Sciatic nerve (tissue), 2 donors: Measurements from ENCODE around the gene AGAP1. TPM values are rescaled to one million over a fixed set of nuclear protein-coding genes. Genes with fewer than 3 reads are reported as not detected.
A peak's percentile ranks its signal among the peaks of the same experiment; 100 is the strongest.

Experiments used
- ATAC-seq: fragments of 200-7000 bp; cut with Tn5 transposase; one replicate; pipeline ENCODE4 v1.9.1; 2020; ENCODE audit warnings: mild to moderate bottlenecking, moderate library complexity
- DNase-seq: peaks from one replicate; pipeline ENCODE4 v3.0.0-alpha.2; 2020; ENCODE audit warnings: low spot score
- intact Hi-C: fragments of 100-400 bp; cut with DNase I; formaldehyde crosslinking; loops from one replicate; pipeline ENCODE4 v1.14.2; 2022
- total RNA-seq: library from RNA; stranded (reverse); fragmentation: NEBNext Ultra II Directional; extraction: Animal tissue kit (Norgen Biotek cat#: 25700); gene quantifications from one replicate; pipeline ENCODE4 v1.2.1, GENCODE V29; 2021
- donor health status: DM: no; HTN: no; CAD: no.
- donor health status: DM: no; HTN: no; CAD: no.

The AGAP1 gene
- total RNA-seq, 1 donor from 2014 or later: 62.9 TPM

DNA sequence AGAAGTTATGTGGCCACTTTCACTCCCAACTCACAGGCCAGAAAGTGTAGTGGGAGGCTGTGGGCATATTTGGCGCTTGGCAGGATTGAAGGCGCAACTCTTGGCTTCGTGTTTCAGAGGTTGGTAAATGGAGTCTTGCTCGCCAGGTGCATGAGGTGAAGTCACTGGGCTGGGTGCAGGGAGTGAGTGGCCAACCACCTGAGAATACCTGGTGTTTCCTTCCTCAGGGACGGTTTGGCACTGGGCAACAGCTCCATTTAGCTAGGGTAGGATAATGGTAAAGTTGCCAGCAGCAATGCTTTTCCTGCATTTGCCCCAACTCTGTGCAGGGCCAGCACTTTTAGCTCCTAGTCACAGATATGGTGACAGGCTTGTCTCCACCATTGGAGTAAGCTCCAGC lies 115.9 kb downstream of the AGAP1 start:
- intact Hi-C loops: no loop called here
- no peak for ATAC-seq
- no peak for DNase-seq

DNA sequence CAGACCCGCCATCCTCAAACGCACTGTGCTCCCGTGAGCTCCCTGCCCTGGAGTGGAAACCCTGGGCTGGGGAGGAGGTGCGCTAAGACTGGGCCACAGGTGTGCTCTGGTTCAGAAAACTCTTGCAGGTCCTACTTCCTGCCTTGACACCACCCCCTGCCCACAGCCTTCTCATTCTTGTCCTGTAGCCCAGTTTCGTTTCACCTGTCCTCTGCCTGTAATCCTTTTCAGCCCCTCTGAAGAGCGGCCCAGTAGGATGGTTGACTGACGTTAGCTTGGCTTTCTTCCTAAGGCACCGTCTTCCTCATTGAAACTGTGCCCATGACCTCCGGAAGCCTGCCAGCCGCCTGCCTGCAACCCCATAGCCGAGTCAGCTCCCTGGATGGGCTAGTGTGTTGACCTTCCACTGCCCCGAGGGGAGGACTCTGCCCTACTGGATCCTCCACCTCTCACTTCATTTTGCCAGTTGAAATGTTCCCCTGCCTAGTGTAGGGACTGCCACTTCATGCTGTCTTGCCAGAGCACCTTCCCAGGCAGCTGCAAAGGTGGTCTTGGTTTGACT lies 116.9 kb downstream of the AGAP1 start:
- ATAC-seq (no peak), DNase-seq (no peak)
- intact Hi-C loops: no loop called here

DNA sequence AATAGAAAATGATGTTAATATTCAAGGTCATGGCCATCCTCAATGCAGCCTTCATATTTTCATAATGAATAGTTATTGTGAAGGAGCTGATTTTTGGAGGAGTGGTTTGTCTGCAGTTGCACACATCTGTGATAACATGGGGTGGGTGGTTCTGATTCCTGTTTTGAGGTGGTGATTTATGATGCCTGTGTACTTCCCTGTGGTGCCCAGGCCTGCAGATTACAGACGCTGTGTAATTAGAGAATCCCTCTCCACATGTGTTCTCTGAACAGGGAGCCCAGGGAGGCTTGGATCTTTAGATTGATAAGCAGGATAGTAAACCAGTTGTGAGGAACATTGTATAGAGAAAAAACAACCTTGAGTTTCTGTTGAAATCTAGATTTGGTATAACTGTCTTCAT lies 117.5 kb downstream of the AGAP1 start:
- intact Hi-C loops: no loop called here
- ATAC-seq: no peak
- DNase-seq: no peak

DNA sequence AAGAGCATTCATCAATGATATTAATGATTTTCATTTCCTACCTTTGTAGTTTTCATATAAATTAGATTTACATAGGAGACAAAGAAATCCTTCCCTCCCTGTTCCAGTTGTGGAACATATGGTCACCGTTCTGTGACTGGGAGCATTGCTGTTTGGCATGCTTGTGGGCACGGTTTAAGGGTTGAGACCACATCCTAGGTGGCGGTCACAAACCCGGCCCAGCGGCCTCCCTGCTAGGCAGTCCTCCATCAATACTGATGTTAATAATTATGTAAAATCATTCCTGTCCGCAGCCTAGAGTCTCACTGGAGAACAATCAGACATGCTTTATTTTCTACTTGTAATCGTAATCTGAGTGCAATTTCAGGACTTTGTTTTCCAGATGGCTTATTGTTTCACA lies 117.9 kb downstream of the AGAP1 start:
- no peak for ATAC-seq
- intact Hi-C loops: no loop called here
- no peak for DNase-seq

DNA sequence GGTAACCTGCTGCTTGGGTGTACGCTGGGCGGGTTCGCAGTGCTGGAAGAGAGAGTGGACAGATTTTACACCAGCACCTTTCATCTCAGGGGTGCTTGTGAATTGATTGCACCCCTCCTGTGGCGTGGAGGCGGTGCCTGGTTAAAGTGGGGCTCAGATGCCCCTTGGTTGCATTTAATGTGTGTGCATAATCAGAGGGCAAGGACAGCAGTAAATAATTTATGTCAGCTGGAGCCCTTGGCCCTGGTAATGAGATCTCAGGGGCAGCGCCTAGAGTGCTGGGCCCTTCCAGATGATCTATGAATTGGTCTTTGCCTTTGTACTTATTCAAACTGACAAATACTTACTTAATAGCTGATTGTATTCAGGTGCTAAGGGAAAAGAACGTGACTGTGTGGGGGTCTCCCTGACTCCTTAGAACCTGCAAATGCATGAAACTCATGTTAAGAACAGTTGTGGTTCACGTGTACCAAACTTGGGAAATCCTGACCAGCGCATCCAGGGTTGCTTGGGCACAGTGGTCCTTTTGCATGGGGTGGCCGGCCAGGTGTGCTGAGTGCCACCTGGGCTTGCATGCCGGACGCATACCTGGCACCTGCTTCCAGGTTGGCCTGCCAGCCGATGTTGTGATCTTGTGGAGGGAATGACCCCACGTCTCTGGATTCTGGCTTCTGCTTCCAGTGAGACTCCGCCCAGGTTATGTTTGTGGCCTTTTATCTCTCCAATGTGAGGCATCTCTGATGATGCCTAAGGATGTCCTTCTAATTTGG lies 118.5 kb downstream of the AGAP1 start:
- DNase-seq: no peak
- no peak for ATAC-seq
- intact Hi-C loops: no loop called here

DNA sequence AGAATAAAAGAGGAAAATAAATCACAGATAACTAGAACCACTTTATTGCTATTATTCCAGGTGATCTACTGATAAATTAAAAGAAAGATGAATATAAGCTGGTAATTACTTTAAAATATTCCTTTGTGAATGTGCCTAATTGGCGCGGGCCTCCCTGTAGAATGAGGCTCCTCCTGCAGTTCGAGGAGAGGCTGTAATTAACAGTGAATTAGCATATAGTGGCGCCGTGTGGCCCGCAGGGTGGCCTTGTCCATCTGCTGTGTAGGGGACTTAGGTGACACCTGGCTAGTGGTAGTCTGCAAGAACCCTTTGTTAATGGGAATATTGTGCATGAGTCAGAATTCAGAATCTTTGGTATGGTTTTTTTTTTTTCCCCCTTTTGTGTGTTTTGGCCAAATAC lies 119.8 kb downstream of the AGAP1 start:
- DNase-seq (no peak), ATAC-seq (no peak)
- intact Hi-C loops: no loop called here

DNA sequence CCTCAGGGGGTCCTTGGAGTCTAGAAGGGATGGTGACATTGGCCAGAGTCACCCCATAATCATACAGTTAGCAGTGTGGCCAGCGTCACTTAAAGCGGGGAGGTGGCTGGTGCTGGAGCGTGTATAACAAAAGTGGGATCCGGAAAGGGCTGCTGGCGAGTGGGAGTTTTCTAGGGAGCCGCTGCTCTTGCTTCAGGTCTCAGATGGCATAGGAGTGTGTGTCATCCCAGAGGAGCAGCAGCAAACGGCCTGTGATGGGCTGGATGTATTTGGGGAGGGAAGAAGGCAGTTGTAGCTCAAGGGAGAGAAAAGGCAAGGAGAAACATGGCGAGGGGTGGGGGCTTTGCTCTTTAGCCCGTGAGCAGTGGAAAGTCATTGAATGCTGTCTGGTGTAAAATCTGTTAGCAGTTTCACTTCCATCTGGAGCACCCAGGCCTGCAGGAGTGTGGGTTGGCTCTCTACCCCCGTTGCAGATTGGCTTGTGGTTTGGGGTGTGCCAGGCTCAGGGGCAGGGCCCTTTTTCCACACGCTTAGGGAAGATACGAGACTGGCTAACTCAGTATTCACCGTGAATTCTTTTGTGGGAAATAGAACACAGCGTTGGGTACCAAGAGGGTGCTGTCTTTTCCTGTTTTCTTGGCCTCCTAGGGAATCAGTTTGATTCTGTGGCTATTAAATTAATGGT lies 120.5 kb downstream of the AGAP1 start:
- DNase-seq (no peak), ATAC-seq (peak; percentile 63)
- intact Hi-C loops: no loop called here

DNA sequence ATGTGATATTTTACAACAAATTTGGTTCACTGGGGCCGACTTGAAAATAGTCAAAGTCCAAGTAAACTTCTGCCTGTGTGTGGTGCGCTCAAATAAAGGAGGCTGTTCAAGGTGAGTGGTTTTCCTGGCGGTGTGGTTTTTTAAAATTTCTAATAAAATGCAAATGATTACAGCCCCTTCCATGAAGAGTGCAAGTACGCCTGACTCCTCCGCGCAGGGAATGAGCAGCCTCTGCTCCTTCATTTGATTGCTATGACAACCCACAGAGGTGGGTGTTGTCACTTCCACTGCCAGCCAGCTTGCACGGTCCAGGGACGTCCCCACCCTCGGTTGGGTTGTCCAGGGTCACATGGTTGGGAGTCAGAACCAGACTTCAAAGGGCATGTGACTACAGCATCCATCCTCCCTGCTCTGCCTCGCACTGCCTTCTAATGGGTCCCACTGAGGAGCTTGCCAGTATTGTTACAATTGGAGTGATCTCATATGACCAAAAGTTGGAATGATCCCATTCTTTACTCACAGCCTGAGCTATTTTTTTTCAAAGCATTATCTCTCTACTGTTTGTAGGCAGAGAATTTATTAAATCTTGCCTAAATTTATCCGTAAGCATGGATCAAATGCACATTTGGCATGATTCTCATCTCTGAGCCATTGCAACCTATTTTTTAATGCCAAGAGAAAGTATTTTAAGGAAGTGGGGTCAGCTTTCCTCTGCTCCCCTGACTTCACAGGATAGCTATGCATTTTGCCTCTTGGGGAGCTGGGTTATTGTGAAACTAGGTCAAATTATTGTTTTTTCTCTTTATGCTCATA lies 121.3 kb downstream of the AGAP1 start:
- ATAC-seq: peak; percentile 92

DNA sequence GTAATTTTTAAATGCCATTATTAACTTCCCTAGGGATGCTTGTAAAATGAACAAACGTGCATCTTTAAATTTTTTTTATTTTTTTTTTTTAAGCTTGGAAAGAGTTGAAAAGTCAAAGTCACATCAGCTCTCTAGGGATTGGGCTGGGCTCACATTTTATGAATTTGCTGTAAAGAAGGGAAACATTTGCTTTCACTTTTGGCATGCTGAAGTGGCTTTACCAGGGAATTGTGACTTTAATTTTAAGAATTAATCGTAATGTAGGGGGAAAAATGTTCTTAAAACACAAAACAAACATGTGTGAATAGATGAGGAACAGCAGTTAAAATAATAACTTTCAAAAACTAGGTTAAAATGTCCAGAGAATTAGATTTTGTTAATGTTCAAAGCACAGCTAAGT lies 123.0 kb downstream of the AGAP1 start:
- ATAC-seq (no peak), DNase-seq (no peak)
- intact Hi-C loops: no loop called here

More for the DNA sequence above, 121.3 kb downstream of the AGAP1 start:
- no peak for DNase-seq
- intact Hi-C loops: no loop called here

DNA sequence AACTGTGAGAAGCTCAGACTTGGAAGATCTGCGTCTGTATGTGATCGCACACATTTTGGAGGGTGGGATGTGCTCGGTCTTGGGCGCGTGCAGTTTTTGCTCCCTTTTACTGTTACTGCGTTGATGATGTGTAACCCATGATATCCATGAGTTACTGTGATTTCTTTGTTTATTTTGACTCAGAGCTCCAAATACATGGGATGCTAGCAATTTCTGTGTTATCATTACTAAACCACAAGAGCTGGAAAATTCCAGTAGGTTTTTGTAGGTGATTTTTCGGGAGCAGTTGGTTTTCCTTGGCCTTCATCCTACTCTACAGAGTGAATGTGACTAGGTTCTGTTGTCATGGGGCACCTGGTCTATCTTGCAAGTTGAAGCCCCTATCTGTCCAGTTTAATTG lies 124.2 kb downstream of the AGAP1 start:
- intact Hi-C loops: no loop called here
- DNase-seq: no peak
- no peak for ATAC-seq

DNA sequence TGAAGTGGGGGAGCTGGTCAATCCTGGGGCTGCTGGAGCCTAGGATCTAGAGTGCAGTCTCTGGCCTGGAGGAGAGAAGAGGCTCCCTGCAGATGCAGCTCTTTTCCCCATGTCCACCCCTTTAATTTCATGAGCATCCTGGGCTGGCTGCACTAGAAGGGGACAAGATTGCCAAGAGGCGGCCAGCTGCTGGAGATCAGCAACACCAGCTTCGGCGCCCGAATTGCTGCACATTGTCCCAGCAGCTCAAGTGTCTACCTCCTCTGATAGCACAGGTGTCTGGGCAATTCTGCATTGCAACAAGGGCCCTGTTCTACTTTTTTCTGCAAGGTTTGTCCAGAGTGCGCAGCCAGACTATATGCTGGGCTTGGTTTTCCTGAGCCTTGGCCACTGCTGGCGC lies 125.7 kb downstream of the AGAP1 start:
- DNase-seq (no peak), ATAC-seq (no peak)
- intact Hi-C loops: no loop called here

DNA sequence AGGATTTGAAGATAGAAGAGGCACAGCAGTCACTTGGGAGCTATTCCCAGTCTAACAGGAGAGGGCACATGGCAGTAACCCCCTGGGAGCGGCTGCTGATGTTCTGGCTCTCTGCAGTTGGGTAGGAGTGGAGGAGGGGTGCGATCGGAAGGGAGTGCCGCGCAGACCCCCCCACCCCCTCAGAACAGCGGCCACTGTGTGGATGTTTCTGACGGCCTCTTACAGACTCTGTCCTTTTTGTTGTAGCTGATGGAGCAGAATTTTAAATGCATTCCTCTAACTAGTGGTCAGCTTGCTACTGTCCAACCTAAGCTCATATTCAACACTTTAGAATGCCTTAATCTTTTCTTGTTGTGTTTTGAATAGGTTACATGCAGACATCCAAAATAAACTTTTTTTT lies 127.9 kb downstream of the AGAP1 start:
- ATAC-seq (peak; percentile 11), DNase-seq (no peak)
- intact Hi-C loops: no loop called here

DNA sequence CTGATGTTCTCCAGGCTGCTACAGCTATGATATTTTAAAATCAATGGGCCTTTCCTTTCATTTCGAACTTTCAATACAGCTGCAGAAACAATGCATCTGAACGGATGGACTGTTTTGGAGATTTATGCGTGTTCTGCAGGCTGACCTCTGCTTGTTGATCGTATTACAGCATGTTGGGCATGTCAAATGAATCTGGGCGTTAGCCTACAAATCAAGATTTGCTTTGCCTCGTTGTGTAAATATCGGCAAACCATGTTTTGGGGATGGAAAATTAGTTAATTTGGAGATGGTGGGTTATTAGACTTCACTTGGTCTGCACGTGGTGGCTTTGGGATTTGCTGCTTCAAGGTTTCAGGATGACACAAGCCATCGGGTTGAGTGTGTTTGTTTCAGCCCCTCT lies 129.3 kb downstream of the AGAP1 start:
- ATAC-seq (no peak), DNase-seq (no peak)
- intact Hi-C loops: no loop called here

DNA sequence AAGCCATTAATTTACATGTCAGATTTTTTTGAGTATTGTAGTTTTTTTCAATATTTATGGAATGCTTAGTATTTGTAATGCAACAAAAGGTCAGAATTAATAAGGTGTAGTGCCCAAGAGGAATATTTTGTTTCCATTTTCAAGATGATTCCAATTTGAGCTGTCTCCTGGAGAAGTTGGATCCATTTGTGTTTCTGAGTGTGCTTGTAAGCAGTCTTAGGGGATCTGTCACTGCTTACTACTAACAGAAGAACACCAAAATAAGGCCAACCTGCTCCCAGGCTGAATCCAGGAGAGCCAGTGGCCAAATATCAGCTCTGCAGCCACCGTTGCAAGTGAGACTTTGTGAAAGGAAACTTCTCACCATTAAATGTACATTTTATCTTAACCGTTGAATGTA lies 129.9 kb downstream of the AGAP1 start:
- DNase-seq (no peak), ATAC-seq (no peak)
- intact Hi-C loops: no loop called here

DNA sequence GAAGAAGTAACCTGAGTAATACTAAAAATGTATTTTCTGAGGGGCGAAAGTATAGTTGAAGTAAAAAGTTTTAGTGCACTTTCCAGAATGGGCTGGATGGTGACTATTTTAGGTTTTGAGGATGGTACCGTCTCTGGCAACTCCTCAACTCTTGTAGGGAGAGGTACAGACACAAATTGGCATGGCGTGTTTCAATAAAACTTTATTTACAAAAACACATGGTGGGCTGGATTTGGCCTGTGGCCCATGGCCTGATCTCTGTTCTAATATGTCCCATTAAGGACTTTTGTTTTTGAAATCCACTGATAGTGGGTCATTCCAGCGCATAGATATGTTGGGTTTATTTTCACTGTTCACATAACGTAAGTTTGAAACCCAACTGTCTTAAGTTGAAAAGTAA lies 132.8 kb downstream of the AGAP1 start:
- intact Hi-C loops: no loop called here
- DNase-seq (no peak), ATAC-seq (no peak)

DNA sequence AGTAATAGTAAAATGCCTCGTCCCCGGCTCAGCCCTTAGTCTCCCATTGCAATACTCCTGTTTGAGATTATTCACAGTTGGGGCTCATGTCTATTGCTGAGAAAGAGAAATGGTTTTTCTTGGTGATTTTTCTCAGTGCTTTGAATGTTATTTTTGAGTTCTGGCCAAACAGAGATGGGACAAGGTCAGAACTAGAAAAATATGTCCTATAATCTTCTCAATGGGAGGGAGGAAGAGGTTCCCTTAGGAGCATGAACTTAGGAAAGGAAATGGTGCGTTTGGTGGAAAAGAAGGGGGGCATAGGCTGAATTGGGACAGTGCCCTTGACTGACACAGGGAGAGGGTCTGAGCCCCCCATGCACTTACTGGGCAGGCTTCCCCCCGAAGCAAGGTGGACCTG lies 133.8 kb downstream of the AGAP1 start:
- ATAC-seq (peak; percentile 51), DNase-seq (no peak)
- intact Hi-C loops: no loop called here

DNA sequence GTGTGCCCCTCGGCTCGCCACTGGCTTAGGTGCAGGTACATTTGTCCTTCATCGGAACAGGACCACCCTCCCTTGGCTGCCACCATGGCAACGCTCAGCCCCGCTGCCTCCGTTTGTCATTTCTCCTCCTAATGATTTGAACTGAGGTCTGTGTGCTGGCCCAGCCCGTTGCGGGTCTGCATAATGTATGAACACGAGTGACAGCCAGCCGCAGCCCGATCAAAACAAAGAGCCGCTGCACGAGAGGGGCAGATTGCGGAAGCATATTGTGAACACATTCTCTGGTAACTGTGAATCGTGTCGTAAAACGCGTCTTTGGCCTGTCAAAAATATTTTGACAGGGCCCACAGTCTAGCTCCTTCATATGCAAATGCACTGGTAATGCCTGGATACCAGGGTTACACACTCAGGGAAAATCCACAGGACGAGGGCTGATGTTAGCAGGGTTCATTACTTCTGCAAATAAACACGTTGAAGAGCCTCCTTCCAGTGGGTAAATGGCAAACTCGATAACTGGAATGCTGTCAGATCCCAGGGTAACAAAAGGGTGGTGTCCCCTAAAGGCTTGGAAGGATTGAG lies 137.0 kb downstream of the AGAP1 start:
- intact Hi-C loops: no loop called here
- DNase-seq (no peak), ATAC-seq (no peak)

DNA sequence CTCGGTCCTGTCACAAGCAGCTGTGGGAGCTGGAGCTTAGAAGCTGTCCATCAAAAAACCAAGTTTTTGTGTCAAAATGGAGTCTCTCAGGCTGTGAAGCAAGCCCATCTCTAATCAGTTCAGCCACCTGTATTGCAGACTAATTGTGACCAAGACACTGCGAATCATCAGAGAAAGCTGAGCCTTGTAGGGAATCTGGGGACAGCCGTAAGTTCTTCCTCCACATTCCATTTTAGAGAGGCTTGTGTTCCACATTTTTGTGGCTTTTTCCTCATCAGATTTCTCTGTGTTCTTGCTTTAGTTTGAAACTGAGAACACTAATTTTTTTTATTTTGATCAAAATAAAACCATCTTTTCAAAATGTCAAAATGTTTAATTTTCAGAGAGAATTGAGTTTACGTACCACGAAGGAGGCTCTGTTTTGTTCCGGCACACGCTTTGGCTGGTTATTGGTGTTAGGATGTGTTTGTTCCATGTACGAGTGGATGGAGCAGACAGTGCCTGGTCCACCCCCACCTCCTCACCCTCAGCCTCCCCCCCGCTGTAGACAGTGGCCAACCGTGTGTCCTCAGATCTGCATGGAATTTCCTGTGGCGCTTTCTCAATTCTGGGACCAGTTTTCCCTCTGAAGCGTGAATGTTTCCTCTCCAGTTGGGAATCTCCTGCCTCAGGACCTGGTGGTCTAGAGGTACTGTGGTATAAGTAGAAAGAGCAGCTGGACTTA lies 140.8 kb downstream of the AGAP1 start:
- DNase-seq (no peak), ATAC-seq (no peak)
- intact Hi-C loops: no loop called here

DNA sequence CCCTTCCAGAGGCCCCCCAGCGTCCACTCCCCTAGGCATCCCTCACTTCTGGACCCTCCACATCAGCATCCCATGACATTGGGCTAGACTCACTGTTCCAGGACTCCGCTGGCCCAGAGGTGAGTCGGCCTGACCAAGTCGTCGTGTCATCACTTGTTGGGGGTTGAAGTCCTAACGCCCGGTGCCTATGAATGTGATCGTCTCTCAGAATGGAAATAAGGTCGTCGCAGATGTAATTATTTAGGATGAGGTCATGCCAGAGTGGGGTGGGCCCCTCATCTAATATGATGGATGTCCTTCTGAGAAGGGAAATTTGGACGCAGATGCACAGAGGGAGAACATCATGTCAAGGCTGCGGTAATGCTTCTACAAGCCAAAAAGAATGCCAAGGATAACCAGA lies 142.7 kb downstream of the AGAP1 start:
- ATAC-seq (no peak), DNase-seq (no peak)
- intact Hi-C loops: no loop called here
